Activated T-helper 17 cell treated with anti-CD3 and anti-CD28 coated beads, Interleukin-2, amount 50 U/mL, for 72 hours (primary cell): ENCODE data around the gene EDDM13. TPM values are rescaled to one million over a fixed set of nuclear protein-coding genes. Genes with fewer than 3 reads are reported as not detected.

Source experiments
- total RNA-seq, 2 donors: library from RNA; stranded (reverse); gene quantifications; one replicate each; pipeline ENCODE4 v1.2.3, GENCODE V29; 2022

The EDDM13 gene
- total RNA-seq, 2 donors from 2014 or later = 1.0 TPM

Other genes with a start within 250 kb of the EDDM13 start
- 10 to 100 TPM; 27.8 to 33.2 TPM for gene ZNF787, start 151.5 kb upstream of the EDDM13 start, total RNA-seq
- 10 to 100 TPM; 22.8 to 29.2 TPM for gene ZNF444, start 131.5 kb upstream of the EDDM13 start, total RNA-seq
- gene GALP, start 96.7 kb upstream of the EDDM13 start, total RNA-seq = not detected
- under 1 TPM in 1 of 2 donors, not detected in 1; 0.24 TPM for gene ZSCAN5B, start 75.0 kb upstream of the EDDM13 start, total RNA-seq
- not detected for gene ZSCAN5C, start 70.5 kb upstream of the EDDM13 start, total RNA-seq
- gene ZSCAN5A, start 42.1 kb downstream of the EDDM13 start, total RNA-seq = 10 to 100 TPM; 11.6 to 13.7 TPM
- gene ZNF582, start 120.8 kb downstream of the EDDM13 start, total RNA-seq = 1 to 10 TPM; 1.1 to 1.9 TPM
- gene ZNF583, start 131.6 kb downstream of the EDDM13 start, total RNA-seq = 1 to 10 TPM; 3.6 to 3.8 TPM
- gene ZNF667, start 204.6 kb downstream of the EDDM13 start, total RNA-seq = 1 to 10 TPM in 1 of 2 donors, not detected in 1; 1.6 TPM
- 1 to 10 TPM in 1 of 2 donors, under 1 TPM in 1; 0.91 to 1.2 TPM for gene ZNF471, start 235.1 kb downstream of the EDDM13 start, total RNA-seq